Brain microvascular endothelial cell (primary cell): Measurements from ENCODE around the gene ANO4.

ENCODE experiments used
- DNase-seq: peaks from one replicate; pipeline ENCODE4 v3.0.0-alpha.2; 2020
- H3K27ac ChIP-seq: fragments of 250-450 bp; sonication (Bioruptor Pico); 2 replicates; pipeline ENCODE4 v1.5.1; 2020; ENCODE audit warnings: mild to moderate bottlenecking, moderate library complexity
- H3K27me3 ChIP-seq: fragments of 250-450 bp; sonication (Bioruptor Pico); replicated peaks from 2 replicates; pipeline ENCODE4 v1.5.1; 2020; ENCODE audit warnings: mild to moderate bottlenecking
- H3K36me3 ChIP-seq: fragments of 250-450 bp; sonication (Bioruptor Pico); replicated peaks from 2 replicates; pipeline ENCODE4 v1.5.1; 2020; ENCODE audit warnings: mild to moderate bottlenecking
- H3K4me3 ChIP-seq: 2 replicates; pipeline ENCODE4 v1.5.1; 2011; ENCODE audit warnings: low read depth, mild to moderate bottlenecking, control low read depth, low read length, moderate library complexity
- CTCF ChIP-seq: IDR thresholded peaks from 2 replicates; pipeline ENCODE4 v1.5.1; 2011; ENCODE audit warnings: low read depth, mild to moderate bottlenecking, moderate library complexity, low read length, control low read depth, inconsistent platforms; ENCODE audit errors: missing control alignments
- in situ Hi-C: cut with HindIII; loops from 2 replicates; pipeline ENCODE4 v1.10.0; 2017; ENCODE audit warnings: low sequenced_read_pairs, low pct_ligation_motif_present

The ANO4 gene

GRCh38 chr12:101172316-101172715 lies 377.7 kb downstream of the ANO4 start:
- TF ChIP-seq CTCF: peak; percentile 67
- no peak for DNase-seq
- Histone ChIP-seq H3K4me3 (no peak overlapping the region), H3K27me3 (no peaks in the 10 kb centered on the region), H3K27ac (no peak overlapping the region), H3K36me3 (no peaks in the 10 kb centered on the region)
- in situ Hi-C loops: no loop called here

- H3K27me3 ChIP-seq: no peaks in the 10 kb centered on the region
- TF ChIP-seq CTCF: no peak
- in situ Hi-C loops: no loop called here
- H3K4me3 ChIP-seq: no peak overlapping the region
- H3K27ac ChIP-seq: no peak overlapping the region
- DNase-seq: no peak
- no peaks in the 10 kb centered on the region for H3K36me3 ChIP-seq
Observed at GRCh38 chr12:101173197-101173749, 378.7 kb downstream of the ANO4 start.

GRCh38 chr12:101174541-101174940 lies 380.0 kb downstream of the ANO4 start:
- no peak overlapping the region for H3K4me3 ChIP-seq
- no peak for TF ChIP-seq CTCF
- H3K27ac ChIP-seq: no peak overlapping the region
- H3K27me3 ChIP-seq: no peaks in the 10 kb centered on the region
- H3K36me3 ChIP-seq: no peaks in the 10 kb centered on the region
- DNase-seq: no peak
- in situ Hi-C loops: no loop called here
